GM12873 (cell line): Measurements from ENCODE around the gene STRA6.

Experiments
- TF ChIP-seq, protein P1 (sequence below): IDR thresholded peaks from 2 replicates; pipeline ENCODE4 v1.5.1; 2012; ENCODE audit warnings: low read depth, mild to moderate bottlenecking, moderate library complexity, low read length, control low read depth; ENCODE audit not compliant: insufficient read depth; ENCODE audit errors: missing control alignments

The STRA6 gene, protein sequence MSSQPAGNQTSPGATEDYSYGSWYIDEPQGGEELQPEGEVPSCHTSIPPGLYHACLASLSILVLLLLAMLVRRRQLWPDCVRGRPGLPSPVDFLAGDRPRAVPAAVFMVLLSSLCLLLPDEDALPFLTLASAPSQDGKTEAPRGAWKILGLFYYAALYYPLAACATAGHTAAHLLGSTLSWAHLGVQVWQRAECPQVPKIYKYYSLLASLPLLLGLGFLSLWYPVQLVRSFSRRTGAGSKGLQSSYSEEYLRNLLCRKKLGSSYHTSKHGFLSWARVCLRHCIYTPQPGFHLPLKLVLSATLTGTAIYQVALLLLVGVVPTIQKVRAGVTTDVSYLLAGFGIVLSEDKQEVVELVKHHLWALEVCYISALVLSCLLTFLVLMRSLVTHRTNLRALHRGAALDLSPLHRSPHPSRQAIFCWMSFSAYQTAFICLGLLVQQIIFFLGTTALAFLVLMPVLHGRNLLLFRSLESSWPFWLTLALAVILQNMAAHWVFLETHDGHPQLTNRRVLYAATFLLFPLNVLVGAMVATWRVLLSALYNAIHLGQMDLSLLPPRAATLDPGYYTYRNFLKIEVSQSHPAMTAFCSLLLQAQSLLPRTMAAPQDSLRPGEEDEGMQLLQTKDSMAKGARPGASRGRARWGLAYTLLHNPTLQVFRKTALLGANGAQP

DNA sequence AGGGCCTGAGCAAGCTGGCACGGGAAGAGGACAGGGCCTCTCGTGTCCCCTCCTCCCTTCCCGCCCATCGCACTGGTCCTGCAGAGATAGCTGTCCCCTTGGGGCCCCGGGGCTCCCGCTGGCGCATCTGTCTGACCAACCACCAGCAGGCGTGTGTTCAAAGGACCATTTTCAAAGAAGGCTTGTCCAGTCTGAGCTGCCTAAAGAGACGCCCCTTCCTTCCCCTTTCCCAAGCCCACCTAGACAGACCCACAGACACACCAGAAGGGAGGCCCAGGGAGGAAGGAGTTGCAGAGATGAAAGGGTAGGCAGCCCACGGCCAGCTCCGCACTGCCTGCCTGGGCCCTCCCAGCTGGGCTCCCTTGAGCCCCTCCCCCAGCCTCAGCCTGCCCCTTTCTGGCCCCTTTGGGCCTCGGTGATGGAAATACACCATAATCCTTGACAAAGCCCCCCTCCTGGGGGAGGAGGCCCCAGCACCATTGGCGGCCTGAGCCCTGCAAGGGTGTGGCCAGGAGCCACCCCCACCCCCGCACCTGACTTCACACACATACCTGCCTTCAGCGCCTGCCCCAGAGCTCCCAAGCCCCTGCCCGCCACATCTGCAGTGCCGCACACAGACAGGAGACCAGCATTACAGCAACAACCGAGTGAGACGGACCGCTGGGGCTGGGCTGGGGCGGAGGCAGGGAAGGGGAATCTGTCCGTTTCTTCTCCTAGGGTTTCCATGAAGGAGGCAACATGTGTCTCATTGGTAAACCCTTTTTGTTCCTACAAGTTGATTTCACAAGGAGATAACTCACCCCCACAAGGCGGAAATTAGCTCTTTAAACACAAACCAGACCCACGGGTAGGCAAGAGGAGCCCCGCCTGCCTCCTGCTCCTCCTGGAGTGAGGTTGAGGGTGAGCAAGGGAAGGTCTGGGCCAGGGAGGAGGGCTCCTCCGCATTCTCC, at the start of gene STRA6:
TSS of gene STRA6 (minus strand) at position 336 of the 950 bp plus-strand sequence. CDS start 520 bp downstream, outside the sequence.
- TF ChIP-seq, protein P1, sequence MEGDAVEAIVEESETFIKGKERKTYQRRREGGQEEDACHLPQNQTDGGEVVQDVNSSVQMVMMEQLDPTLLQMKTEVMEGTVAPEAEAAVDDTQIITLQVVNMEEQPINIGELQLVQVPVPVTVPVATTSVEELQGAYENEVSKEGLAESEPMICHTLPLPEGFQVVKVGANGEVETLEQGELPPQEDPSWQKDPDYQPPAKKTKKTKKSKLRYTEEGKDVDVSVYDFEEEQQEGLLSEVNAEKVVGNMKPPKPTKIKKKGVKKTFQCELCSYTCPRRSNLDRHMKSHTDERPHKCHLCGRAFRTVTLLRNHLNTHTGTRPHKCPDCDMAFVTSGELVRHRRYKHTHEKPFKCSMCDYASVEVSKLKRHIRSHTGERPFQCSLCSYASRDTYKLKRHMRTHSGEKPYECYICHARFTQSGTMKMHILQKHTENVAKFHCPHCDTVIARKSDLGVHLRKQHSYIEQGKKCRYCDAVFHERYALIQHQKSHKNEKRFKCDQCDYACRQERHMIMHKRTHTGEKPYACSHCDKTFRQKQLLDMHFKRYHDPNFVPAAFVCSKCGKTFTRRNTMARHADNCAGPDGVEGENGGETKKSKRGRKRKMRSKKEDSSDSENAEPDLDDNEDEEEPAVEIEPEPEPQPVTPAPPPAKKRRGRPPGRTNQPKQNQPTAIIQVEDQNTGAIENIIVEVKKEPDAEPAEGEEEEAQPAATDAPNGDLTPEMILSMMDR = no peak

DNA sequence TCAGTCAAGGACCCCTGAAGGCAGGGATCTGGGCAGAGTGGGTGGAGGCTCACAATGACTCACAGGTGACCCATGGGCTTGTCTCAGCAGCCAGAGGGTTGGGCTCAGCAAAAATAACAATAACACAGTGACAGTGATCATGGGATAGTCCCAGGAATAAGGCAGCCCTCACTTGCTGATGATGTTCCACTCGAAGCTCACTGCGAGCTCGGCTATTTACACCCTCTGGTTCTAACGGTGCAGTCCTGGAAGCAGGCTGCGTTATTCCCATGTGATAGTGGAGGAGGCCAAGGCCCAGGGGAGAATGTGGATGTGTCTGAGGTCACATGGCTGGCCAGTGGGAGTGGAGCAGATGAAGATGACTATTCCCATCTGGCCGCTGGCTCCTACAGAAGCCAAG, 49.7 kb upstream of the STRA6 start:
- TF ChIP-seq, protein P1 = no peak

DNA sequence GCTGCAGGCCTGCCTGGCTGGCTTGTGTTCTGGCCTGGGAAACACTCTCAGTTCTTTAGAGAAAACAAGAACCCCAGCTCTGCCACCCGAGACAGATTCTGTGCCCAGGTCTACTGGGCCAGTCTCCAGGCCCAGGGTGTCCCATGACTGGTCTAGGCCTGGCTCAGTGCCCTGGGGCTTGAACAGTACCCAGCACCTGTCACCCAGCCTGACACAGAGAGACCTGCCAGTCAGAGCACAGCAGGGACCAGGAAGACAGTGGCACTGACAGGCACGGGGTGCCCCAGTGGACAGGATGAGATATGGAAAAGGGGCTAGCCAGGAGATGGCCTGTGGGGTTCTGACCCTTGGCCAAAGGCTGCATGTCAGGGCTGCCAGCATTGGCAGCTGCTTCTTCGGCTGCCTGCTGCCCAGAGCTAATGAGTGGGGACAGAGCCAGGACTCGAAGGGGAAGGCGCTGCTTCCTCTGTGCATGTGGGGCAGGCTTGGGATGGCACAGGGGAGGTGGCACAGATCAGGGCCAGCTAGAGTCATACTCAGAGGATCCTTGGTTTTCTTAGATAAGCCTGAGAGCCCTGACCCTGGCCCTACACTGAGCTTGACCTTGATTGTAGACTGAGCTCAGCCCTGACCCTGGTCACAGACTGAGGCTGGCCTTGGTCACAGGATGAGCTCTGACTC, 48.7 kb upstream of the STRA6 start:
- TF ChIP-seq, protein P1 = no peak

DNA sequence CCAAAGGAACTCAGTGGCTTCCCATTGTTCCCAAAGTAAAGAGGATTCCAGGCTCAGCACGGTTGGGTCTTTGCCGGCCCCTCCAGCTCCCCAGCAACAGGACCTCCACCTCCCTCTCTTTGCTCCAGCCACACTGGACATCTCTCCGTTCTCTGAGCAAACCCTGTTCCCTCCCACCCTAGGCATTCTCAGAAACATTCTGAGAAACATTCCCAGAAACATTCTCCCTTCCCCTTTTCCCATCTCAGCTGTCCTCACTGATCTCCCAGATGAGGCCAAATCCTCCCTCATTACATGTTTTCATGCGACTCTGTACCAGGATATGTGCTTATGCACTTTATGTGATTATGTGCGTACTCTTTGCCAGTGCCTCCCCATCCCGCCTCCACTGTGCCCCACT, 47.7 kb upstream of the STRA6 start:
- TF ChIP-seq, protein P1 = no peak

DNA sequence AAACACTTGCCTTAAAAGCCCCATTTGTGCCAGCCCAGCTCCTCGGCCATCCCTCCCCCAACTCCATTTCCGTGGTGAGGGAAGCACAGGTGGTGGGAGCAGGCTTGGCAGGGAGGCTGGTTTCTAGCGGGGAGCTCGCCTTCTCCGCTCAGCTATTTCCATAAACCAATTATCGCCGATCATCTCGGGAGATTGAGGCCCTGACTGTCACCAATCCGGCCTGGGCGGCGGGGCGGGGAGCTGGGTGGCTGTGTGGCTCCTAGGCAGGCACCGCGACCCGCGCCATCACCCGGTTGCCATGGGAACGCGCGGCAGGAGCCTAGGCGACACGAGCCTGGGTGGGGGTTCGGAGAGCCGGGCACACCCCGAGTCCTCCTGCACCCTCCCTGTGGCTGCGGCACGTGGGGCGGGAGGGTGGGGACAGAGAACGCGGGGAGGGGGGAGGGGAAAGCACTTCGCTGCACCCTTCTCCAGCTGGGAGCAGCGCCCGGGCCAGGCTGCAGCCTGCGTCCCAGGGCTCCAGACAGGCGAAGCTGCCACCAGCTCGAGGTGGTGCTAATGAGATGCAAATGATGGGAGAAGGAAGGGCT, 42.9 kb upstream of the STRA6 start:
- TF ChIP-seq, protein P1 = no peak

DNA sequence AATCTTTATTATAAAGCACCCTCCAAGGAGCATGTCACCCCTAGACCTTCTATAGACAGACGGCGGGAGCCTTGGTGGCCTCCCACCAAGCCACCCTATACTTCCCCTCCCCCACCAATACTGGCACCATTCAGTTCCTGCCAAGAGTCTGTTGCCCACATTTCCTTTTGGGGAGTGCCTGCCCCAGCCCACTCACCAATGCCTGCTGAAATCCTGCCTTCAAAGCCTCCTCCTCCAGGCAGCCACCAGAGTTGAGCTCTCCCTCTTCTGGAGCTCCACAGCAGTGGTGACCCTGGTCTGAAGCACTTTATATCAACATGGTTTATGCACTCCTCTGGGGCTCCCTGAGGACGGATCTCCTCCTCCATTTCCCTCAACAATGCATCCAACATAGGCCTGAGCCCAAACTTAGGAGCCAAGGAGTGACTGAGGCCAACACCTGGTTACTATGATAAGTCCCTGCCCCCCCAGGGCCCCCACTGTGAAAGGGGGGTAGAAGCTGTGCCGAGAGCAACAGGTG, 42.3 kb upstream of the STRA6 start:
- TF ChIP-seq, protein P1 = no peak
